ENCODE measurements around the gene OPCML. TPM values are rescaled to one million over a fixed set of nuclear protein-coding genes. Genes with fewer than 3 reads are reported as not detected.

The OPCML gene
- total RNA-seq, 1 experiment from 2014 or later = not detected

DNA sequence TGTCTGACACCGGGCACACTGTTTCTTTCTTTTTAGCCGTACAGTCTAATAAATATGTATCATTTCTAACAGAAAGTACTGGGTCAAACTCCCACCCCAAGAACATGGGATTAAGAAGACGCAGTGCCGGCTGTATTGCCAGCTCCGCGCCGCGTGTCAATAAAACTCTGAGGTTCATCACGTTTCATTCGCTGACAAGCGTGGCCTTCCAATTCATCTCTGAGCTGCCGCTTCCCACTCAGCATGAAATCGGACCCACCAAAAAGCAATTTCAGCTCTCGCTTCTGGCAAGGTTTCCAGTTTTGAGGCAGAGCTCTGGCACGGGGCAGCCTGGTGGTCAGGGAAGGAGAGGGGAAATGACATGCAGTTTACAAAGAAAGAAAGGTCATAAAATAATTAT, 819.8 kb downstream of the OPCML start:
- Histone ChIP-seq H3K27ac (no peak overlapping the region), H3K9me3 (ENCODE audit: insufficient read depth, low read depth) (no peaks in the 10 kb centered on the region), H4K20me1 (ENCODE audit: insufficient read depth) (no peaks in the 10 kb centered on the region), H3K27me3 (ENCODE audit: insufficient read depth, low read depth) (peaks cover 22% of the 10 kb centered on the region; the same call in 1 of the 2 replicates), H2AFZ (no peak overlapping the region), H3K4me1 (replicated peaks; ENCODE audit: insufficient read depth) (no peaks in the 10 kb centered on the region), H3K4me3 (no peak overlapping the region), H3F3A (ENCODE audit: insufficient read depth, low read depth) (no peaks in the 10 kb centered on the region), H3K36me3 (ENCODE audit: low read depth) (no peaks in the 10 kb centered on the region), H3K9me2 (ENCODE audit: insufficient read depth) (no peaks in the 10 kb centered on the region; the same call in 1 of the 2 replicates), H3K79me2 (ENCODE audit: low read depth) (no peaks in the 10 kb centered on the region), H3K4me2 (no peak overlapping the region)
- DNase-seq = no peak
- TF ChIP-seq CTCF (conservative IDR thresholded peaks at IDR 0.05) (no peak), EZH2 (IDR thresholded peaks at IDR 0.05; ENCODE audit: low read depth) (no peak)
- ChIA-PET POLR2A (ENCODE audit: unreplicated experiment) (no interaction called here), CTCF (no interaction called here)
- BruUV-seq (replicated peaks) = no TSS peak
- intact Hi-C loops (cut with micrococcal nuclease; ENCODE audit: unreplicated experiment) = no loop called here

DNA sequence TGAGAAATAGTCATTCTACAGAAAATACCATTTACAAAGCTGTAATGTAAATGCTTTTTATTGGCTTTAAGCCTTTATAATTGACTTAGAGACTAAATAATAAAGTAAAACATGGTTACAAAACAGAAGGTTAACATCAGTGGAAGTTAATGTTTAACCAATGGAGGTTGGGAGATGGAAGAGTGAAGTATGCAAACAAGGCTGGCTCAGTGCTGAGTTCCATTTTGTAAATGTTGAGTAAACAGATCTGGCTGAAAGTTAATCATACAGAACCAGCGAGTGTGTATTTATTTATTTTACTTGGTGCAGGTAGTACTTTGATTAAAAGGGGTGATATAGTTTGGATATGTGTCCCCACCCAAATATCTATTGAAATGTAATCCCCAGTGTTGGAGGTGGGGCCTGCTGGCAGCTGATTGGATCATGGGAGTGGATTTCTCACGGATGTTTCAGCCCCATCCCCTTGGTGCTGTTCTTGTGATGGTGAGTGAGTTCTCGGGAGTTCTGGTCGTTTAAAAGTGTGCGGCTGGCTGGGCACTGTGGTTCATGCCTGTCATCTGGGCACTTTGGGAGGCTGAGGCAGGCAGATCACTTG, 827.4 kb downstream of the OPCML start:
- Histone ChIP-seq H2AFZ (no peak overlapping the region), H3K4me3 (no peak overlapping the region), H3K79me2 (ENCODE audit: low read depth) (no peaks in the 10 kb centered on the region), H3K9me3 (ENCODE audit: insufficient read depth, low read depth) (no peaks in the 10 kb centered on the region), H3F3A (ENCODE audit: insufficient read depth, low read depth) (no peaks in the 10 kb centered on the region), H3K36me3 (ENCODE audit: low read depth) (no peaks in the 10 kb centered on the region), H3K4me2 (no peak overlapping the region), H3K9me2 (ENCODE audit: insufficient read depth) (peaks cover 7% of the 10 kb centered on the region; the same call in 1 of the 2 replicates), H4K20me1 (ENCODE audit: insufficient read depth) (no peaks in the 10 kb centered on the region), H3K27me3 (ENCODE audit: insufficient read depth, low read depth) (0 out of 2 replicates have a peak, but pooled peaks cover 3% of the 10 kb centered on the region), H3K27ac (no peak overlapping the region), H3K4me1 (replicated peaks; ENCODE audit: insufficient read depth) (no peaks in the 10 kb centered on the region)
- intact Hi-C loops (cut with micrococcal nuclease; ENCODE audit: unreplicated experiment) = no loop called here
- POLR2A ChIA-PET (ENCODE audit: unreplicated experiment) = no interaction called here
- CTCF ChIA-PET = no interaction called here
- BruUV-seq (replicated peaks) = no TSS peak
- DNase-seq = no peak
- no peak for TF ChIP-seq CTCF (conservative IDR thresholded peaks at IDR 0.05)
- no peak for TF ChIP-seq EZH2 (IDR thresholded peaks at IDR 0.05; ENCODE audit: low read depth)

DNA sequence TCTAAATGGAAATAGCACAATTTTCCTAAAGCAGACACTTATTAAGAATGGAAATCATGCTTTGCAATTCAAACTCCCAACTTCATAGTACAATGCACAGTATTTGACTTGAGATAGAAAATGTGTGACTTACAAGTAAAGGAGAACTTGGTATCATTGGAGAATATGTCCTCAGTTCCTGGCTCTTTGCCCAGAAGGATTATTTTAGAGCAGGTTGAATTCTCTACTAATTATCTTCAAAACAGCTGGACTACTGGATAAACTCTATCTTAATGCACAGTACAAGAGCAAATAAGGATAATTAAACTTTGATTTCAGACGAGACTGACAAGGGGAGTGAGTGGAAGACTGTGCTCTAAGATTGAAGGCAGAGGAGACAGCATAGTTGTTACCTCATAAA, 839.4 kb downstream of the OPCML start:
- Histone ChIP-seq H3F3A (ENCODE audit: insufficient read depth, low read depth) (no peaks in the 10 kb centered on the region), H3K27me3 (ENCODE audit: insufficient read depth, low read depth) (peaks cover 5% of the 10 kb centered on the region; the same call in 1 of the 2 replicates), H4K20me1 (ENCODE audit: insufficient read depth) (0 out of 2 replicates have a peak, but pooled peaks cover 3% of the 10 kb centered on the region)

More for the DNA sequence above, 839.4 kb downstream of the OPCML start:
- Histone ChIP-seq H3K9me2 (ENCODE audit: insufficient read depth) (no peaks in the 10 kb centered on the region), H3K4me1 (replicated peaks; ENCODE audit: insufficient read depth) (no peaks in the 10 kb centered on the region), H2AFZ (no peak overlapping the region), H3K4me2 (no peak overlapping the region), H3K36me3 (ENCODE audit: low read depth) (no peaks in the 10 kb centered on the region), H3K27ac (no peak overlapping the region), H3K4me3 (no peak overlapping the region), H3K79me2 (ENCODE audit: low read depth) (no peaks in the 10 kb centered on the region), H3K9me3 (ENCODE audit: insufficient read depth, low read depth) (no peaks in the 10 kb centered on the region)
- no TSS peak for BruUV-seq (replicated peaks)
- ChIA-PET CTCF (no interaction called here), POLR2A (ENCODE audit: unreplicated experiment) (no interaction called here)
- no peak for DNase-seq
- TF ChIP-seq CTCF (conservative IDR thresholded peaks at IDR 0.05) = no peak
- TF ChIP-seq EZH2 (IDR thresholded peaks at IDR 0.05; ENCODE audit: low read depth) = no peak
- intact Hi-C loops (cut with micrococcal nuclease; ENCODE audit: unreplicated experiment) = no loop called here

Data from PC-9 (cell line).